HG02840 (cell line): Measurements from ENCODE around the gene PCDH15.
"Not testable (repeated sequence)": the region's sequence is repeated elsewhere in the genome, so short reads cannot be mapped to it uniquely, and the experiment has no call there.

Experiments
- ATAC-seq: cut with Tn5 transposase; IDR thresholded peaks from one replicate; pipeline ENCODE4 v1.9.1; 2021; ENCODE audit warnings: mild to moderate bottlenecking, moderate library complexity, moderate number of reproducible peaks; ENCODE audit not compliant: unreplicated experiment, low FRiP score

Gene PCDH15

DNA sequence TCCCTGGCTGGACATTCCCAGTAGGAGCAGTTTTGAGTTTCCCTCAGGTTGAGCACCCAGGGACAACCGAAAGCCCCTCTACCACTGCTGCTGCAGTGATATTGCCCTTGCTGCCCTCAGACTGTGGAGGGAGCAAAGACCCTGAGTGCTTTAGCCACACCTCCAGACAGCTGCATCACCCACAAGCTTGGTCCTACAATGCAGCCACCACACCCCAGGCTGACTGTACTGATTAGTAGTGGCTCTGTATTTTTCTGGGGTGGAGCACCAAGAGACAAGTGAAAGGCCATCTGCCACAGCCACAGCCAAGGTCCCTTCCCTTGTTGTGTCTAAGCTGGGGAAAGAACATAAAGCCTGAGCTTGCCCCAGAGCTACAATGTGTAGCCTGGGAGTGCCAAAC, 789.9 kb downstream of the PCDH15 start:
- ATAC-seq = no peak

DNA sequence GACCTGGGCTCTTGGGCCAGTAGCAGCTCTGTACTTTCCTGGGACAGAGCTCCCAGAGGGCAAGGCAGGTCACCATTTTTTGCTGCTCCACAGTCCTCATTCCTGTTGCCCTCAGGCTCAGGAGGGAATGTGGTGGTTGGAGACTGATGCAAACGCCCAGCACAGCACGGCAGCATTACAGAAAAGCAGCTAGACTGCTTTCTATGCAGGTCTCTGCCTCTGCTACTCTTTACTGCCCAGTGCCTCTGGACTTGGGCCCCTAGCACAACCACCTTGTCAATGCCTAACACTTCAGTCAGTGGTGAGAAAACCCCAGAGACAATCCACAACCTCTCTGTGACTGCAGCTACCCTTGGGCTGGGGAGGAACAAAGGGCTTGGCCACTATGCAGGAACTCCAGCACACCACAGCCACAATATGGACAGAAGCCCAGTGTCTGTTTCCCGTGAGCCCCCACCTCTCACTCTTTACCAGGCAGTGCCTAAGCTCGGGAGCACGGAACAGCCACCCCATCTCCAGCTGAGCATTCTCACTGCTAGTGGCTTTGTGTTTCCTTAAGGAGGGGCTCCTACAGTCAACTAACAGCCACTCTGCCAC, 790.6 kb downstream of the PCDH15 start:
- ATAC-seq = no peak

DNA sequence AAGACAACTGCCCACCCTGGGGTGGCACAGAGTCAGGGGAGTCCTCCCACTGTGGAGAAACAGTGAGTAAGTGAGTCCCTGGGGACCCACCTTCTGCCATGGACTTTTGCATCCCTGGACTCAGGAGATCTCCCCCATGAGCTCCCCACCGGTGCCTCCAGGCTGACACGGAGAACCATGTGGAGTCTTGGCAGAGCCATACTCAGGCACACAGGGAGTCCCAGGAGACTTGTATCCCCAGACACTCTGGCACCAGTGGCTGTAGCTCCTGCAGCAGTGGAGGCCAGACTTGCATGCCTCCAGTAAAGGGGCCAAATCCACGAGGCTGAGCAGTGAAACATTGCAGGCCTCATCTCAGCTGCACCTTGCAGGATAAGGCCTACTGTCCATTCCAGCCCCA, 791.4 kb downstream of the PCDH15 start:
- no peak for ATAC-seq

DNA sequence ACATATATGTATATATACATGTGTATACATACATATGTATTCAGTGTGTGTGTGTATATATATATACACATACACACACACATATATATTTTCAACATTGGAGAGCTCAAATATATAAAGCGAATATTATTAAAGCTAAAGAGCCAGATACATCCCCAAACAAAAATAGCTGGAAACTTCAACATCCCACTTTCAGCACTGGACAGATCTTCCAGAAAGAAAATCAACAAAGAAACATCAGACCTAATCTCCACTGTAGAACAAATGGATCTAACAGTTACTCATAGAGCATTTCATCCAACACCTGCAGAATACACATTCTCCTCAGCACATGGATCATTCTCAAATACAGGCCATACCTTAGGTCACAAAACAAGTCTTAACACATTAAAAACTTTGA, 799.0 kb downstream of the PCDH15 start:
- ATAC-seq = no peak

DNA sequence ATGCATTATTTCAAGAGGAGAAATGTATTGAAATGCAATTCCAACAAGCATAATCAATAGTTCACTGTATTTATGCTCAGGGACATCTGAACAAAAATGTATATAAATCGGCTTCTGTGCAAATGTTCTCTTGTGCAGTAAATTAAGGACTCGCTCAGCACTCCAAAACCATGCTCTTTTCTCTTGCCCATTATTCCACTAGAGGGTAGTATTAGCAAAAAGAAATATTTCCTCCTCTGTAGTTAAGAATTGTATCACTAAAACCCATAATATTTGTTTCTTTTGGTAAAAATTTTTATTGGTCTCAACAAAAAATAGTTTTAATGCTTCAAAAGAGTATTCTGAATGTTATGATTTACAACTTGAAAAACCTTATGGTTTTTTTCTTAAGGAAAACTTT, 803.1 kb downstream of the PCDH15 start:
- ATAC-seq = no peak

DNA sequence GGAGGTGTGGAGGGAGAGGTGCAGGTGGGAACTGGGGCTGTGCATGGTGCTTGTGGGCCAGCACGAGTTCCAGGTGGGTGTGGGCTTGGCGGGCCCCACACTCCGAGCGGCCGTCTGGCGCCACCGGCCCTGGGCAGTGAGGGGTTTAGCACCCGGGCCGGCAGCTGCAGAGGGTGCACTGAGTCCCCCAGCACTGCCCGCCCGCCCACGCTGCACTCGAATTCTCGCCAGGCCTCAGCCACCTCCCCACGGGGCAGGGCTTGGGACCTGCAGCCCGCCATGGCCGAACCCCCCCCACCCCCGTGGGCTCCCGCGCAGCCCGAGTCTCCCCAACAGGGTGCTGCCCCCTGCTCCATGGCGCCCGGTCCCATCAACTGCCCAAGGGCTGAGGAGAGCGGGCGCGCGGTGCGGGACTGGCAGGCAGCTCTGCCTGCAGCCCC, 810.2 kb downstream of the PCDH15 start:
- ATAC-seq = no peak

DNA sequence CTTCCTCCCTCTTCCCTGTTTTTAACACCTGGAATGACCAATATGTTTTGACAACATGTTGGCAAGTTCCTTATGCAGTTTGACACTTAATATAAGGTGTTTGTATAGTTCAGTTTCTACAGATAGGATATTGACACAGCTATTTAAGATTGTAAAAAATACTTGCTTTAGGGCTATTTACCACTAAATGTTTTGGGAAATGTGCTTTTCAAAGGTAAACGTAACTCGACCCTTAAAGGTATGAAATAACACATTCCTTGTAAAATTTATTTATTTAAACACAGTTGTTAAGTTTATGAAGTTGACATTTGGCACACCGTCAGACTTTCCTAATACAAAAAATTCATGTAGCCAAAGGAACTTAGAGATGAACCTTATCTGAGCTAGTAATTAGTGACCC, 817.6 kb downstream of the PCDH15 start:
- ATAC-seq = no peak

DNA sequence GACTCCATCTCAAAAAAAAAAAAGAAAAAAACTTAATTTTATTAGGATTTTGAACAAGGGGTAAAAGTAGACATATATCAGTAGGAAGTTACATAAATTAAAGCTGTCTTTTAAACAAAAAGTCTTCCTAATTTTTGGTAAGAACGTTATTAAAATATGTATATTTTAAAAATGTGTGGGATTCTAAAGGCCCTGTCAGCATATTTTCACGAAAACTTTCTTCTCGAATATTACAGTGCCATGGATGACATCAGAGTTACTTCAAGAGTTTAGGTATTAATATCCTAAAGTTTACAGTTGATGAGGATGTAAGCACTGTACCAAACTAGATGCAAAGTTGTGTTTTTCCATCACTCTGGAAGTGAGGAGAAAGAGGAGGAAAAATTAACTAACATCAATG, 820.8 kb downstream of the PCDH15 start:
- no peak for ATAC-seq

DNA sequence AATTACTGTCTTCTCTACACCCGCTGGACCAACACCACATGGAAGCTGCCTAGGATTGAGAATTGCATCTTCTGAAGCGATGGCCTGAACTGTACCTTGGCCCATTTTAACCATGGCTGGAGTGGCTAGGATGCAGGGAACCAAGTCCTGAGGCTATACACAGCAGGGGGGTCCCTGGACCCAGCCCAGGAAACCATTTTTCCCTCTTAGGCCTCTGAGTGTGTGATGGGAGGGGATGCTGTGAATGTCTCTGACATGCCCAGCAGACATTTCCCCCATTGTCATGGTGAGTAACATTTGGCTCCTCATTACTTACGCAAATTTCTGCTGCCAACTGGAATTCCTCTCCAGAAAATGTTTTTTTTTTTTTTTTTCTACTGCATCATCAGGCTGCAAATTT, 822.7 kb downstream of the PCDH15 start:
- no peak for ATAC-seq

DNA sequence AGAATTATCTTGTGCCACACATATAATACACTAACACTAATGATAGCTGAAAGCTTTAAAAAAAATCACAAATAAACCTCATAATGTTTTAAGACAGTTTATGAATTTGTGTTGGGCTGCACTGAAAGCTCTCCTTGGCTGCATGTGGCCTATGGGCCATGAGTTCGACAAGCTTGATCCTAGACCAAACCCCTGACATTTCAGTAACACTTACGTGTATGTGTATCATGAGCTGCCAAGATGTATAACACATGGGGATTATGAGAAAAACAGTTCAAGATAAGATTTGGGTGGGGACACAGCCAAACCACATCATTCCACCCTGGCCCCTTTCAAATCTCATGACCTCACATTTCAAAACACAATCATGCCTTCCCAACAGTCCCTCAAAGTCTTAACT, 823.8 kb downstream of the PCDH15 start:
- no peak for ATAC-seq

DNA sequence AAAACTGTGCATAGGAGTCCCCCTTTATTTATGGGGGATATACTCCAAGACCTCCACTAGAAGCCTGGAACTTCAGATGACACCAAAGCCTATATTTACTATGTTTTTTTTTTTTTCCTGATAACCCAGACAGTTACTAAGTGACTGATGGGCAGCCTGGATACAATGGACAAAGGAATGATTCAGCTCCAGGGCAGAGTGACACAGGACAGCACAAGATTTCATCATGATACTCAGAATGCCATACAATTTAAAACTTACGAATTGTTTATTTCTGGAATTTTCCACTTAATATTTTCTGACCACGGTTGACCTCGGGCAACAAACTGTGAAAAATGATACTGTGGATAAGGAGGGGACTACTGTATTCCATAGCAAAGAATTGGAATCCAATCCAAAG, 843.6 kb downstream of the PCDH15 start:
- ATAC-seq = no peak

DNA sequence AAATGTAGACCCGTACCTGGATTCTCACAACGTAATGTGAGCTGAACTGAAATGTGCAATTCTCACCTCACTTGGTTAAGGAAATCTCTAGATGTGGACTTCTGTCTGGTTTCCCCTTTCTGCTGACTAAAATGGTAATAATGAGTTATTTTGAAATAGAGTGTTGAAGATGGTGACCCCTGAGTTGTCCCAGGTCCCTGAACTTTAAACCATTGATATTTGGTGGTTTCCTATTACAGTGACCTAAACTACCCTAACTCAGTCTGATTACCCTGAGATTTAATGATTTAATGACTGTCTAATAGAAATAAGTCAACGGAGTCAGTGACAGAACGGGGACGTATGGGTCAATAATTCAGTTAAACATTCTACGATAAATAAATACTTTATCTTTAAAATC, 845.9 kb downstream of the PCDH15 start:
- no peak for ATAC-seq

DNA sequence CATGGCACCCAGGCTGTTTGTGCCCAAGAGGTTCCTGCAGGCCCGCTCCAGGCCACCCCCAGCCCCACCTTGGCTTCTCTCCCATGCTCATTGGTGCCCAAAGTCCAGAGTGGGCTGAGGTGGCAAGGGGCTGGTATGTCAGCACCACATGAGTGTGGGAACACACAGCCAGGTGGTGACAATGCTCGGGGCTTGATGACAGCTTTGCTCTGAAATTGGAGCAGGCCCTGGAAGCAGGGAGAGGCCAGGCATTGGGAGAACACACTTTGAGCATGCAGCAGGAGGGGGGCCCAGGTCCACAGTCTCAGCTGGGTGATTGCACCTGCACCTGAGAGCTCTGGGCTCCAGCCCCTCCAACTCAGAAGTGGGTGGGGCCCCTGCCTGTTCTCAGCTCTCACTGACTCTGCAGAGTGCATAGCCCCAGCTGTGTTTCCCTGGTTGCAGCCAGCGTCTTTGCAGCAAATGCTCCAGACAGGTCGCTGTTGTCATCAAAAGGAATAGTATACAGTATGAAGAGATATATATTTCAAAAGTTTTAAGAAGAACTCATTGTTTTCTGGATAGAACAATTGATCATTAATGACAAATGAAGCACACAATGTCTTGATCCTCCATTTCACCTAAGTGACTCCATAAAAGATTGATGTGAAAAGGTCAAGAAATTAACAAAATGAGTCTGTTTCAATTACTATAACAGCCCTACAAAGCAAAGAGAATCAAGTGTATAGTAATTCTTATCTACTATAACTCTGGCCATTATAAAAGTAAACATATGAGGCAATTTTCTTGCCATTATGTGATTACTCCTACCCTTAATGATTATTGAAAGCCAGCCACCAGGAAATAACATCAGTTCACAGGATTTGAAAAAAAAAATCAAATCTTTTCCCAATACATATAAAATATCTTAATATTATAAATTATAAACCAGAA, 848.1 kb downstream of the PCDH15 start:
- no peak for ATAC-seq

DNA sequence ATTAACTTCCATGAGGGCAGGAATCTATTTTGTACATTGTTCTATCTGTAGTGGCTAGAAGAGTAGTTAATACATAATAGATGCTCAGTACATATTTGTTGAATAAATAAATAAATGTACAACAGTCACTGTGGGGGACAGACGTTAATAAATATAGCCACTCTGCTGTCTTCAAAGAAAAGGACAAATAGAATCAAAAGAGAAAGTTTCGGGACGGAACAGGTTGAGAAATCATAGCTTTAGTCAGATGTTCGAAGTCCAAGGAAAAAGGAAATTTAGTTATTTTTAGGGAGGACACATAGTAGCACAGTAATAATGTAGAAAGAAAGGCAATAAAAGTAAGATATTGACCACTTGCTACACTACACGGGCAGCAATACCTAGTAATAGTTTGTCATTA, 861.4 kb downstream of the PCDH15 start:
- ATAC-seq = no peak

DNA sequence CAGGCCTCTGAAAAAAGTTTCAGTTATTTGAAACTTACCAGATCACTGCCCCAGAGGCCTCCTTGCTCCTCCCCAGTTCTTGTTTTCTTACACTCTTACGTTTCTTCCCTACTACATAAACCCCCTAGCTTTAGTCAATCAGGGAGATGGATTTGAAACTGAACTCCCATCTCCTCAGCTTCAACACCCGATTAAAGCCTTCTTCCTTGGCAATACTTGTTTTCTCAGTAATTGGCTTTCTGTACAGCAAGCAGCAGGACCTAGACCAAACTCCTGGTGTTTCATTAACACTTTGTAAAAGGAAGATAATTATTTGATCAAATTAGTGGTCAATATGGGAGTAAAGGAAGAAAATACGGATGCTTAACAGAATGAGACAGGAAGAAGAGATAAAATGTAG, 870.4 kb downstream of the PCDH15 start:
- ATAC-seq = no peak

DNA sequence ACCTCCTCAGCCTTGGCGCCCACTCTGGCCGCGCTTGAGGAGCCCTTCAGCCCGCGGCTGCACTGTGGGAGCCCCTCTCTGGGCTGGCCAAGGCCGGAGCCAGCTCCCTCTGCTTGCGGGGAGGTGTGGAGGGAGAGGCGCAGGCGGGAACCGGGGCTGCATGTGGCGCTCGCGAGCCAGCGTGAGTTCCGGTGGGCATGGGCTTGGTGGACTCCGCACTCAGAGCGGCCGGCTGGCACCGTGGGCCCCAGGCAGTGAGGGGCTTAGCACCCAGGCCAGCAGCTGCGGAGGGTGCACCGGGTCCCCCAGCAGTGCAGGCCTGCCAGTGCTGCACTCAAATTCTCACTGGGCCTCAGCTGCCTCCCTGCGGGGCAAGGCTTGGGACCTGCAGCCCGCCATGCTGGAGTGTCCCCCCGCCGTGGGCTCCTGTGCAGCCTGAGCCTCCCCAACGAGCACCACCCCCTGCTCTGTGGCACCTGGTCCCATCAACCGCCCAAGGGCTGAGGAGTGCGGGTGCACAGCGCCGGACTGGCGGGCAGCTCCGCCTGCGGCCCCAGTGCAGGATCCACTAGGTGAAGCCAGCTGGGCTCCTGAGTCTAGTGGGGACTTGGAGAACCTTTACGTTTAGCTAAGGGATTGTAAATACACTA, 876.9 kb downstream of the PCDH15 start:
- not testable (repeated sequence) for ATAC-seq

DNA sequence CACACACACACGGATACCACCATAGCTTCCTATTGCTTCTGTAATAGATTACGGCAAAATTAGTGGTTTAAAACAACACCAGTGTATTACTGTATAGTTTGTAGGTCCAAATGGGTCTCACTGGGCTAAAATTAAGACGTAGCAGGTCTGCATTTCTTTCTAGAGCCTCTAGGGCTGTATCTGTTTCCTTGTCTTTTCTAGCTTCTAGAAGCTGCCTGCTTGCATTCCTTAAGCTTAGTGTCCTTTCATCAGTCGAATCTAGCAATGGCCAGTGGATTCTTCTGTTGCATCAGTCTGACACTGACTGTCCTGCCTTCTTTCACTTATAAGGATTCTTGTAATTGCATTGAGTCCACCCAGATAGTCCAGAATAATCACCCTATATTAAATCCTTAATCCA, 882.3 kb downstream of the PCDH15 start:
- no peak for ATAC-seq

DNA sequence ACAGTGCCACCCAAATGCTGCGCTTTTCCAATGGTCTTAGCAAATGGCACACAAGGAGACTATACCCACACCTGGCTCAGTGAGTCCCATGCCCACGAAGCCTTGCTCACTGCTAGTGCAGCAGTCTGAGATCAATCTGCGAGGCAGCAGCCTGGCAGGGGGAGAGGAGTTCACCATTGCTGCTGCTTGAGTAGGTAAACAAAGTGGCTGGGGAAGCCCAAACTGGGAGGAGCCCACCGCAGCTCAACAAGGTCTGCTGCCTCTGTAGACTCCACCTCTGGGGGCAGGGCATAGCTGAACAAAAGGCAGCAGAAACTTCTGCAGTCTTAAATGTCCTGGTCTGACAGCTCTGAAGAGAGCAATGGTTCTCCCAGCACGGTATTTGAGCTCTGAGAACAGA, 891.2 kb downstream of the PCDH15 start:
- no peak for ATAC-seq

DNA sequence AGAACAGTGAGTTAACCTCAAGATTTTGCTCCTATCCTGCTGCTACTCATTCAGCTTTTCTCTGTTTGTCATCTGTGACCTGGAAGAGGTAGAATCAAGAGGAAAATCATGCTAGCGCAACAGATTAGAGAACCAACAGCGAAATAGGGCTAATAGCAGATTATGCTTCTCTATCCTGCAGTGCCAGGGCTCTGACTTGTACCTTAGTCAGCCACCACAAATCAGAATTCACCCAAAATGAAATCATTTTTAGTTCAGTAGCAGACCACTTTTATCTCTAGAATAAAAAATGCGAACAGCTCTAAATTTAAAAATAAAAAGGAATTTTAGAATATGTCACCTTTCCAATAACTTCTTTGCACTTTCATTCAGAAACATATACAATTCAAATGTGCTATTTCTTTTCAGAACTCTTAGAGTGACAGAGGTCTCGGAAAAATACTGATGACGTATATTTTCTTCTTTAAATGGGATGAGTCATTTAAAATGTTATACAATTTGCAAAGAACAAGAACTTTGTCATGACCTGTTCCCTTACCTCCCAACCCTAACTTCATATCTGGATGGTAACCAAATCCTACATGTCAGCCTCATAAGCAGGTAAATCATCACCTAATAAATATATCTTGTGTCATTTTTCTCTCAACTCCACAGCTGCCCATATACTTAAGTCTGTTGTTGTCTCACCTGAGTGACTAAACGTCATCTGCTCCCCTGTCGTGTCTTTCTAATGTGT, 896.4 kb downstream of the PCDH15 start:
- ATAC-seq = no peak

DNA sequence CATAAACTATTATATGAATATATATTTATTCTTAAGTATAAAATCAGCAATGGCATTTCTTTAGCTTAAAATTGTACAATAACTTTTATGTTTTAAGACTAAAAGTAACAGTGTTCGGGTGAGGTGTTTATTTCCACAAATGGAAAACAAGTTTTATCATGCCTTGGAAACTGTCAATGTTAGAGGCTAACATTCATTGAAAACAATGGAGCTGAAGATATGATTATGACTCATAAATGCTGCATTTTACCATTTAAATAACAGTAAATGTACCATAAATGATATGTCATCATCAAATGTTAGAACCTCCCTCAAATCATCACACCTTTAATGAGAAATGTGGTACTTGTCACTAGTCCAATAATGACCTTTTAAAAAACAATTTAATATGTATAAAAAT, 897.3 kb downstream of the PCDH15 start:
- ATAC-seq = no peak
